ENCODE measurements around the gene RHBDL2. TPM values are rescaled to one million over a fixed set of nuclear protein-coding genes. Genes with fewer than 3 reads are reported as not detected.
"Not testable (repeated sequence)": the region's sequence is repeated elsewhere in the genome, so short reads cannot be mapped to it uniquely, and the experiment has no call there.

Gene RHBDL2
- total RNA-seq, 1 donor from 2014 or later: not detected

GRCh38 chr1:38846210-38846609 lies 95.4 kb downstream of the RHBDL2 start:
- peaks cover 37% of the 10 kb centered on the region for H3K36me3 Mint-ChIP-seq (ENCODE audit: insufficient read depth)
- no peak for DNase-seq (ENCODE audit: low spot score, unreplicated experiment)
- peaks cover 4% of the 10 kb centered on the region for H3K4me1 Mint-ChIP-seq (ENCODE audit: low read depth)
- no peaks in the 10 kb centered on the region for H3K27me3 Mint-ChIP-seq
- H3K4me3 Mint-ChIP-seq (ENCODE audit: low read depth): no peak overlapping the region
- H3K9me3 Mint-ChIP-seq (ENCODE audit: low read depth): no peaks in the 10 kb centered on the region
- no peak overlapping the region for H3K27ac Mint-ChIP-seq
- TF ChIP-seq CTCF (IDR thresholded peaks at IDR 0.05; ENCODE audit: unreplicated experiment): no peak

- not testable (repeated sequence) for H3K27ac Mint-ChIP-seq; H3K9me3 Mint-ChIP-seq (ENCODE audit: low read depth); DNase-seq (ENCODE audit: low spot score, unreplicated experiment); H3K4me1 Mint-ChIP-seq (ENCODE audit: low read depth); H3K4me3 Mint-ChIP-seq (ENCODE audit: low read depth); H3K27me3 Mint-ChIP-seq
- peaks cover 39% of the 10 kb centered on the region for H3K36me3 Mint-ChIP-seq (ENCODE audit: insufficient read depth)
Measured at GRCh38 chr1:38845088-38845487, 96.5 kb downstream of the RHBDL2 start.

GRCh38 chr1:38840281-38840680 lies 101.3 kb downstream of the RHBDL2 start:
- Mint-ChIP-seq H3K4me1 (ENCODE audit: low read depth) (peaks cover 4% of the 10 kb centered on the region), H3K27me3 (no peaks in the 10 kb centered on the region), H3K9me3 (ENCODE audit: low read depth) (no peaks in the 10 kb centered on the region), H3K36me3 (ENCODE audit: insufficient read depth) (peaks cover 41% of the 10 kb centered on the region), H3K27ac (no peak overlapping the region), H3K4me3 (ENCODE audit: low read depth) (no peak overlapping the region)
- no peak for TF ChIP-seq CTCF (IDR thresholded peaks at IDR 0.05; ENCODE audit: unreplicated experiment)
- DNase-seq (ENCODE audit: low spot score, unreplicated experiment): no peak

- no peak for TF ChIP-seq CTCF (IDR thresholded peaks at IDR 0.05; ENCODE audit: unreplicated experiment)
- Mint-ChIP-seq H3K27me3 (no peaks in the 10 kb centered on the region), H3K4me3 (ENCODE audit: low read depth) (no peak overlapping the region), H3K9me3 (ENCODE audit: low read depth) (no peaks in the 10 kb centered on the region), H3K4me1 (ENCODE audit: low read depth) (peaks cover 3% of the 10 kb centered on the region), H3K27ac (no peak overlapping the region), H3K36me3 (ENCODE audit: insufficient read depth) (peaks cover 33% of the 10 kb centered on the region)
- DNase-seq (ENCODE audit: low spot score, unreplicated experiment): no peak
Measured at GRCh38 chr1:38839363-38839762, 102.3 kb downstream of the RHBDL2 start.

GRCh38 chr1:38836316-38836715 lies 105.3 kb downstream of the RHBDL2 start:
- not testable (repeated sequence) for H3K27ac Mint-ChIP-seq; DNase-seq (ENCODE audit: low spot score, unreplicated experiment); H3K4me1 Mint-ChIP-seq (ENCODE audit: low read depth); H3K27me3 Mint-ChIP-seq; H3K4me3 Mint-ChIP-seq (ENCODE audit: low read depth); H3K9me3 Mint-ChIP-seq (ENCODE audit: low read depth)
- peaks cover 17% of the 10 kb centered on the region for H3K36me3 Mint-ChIP-seq (ENCODE audit: insufficient read depth)

Other genes starting within 250 kb of the RHBDL2 start
- gene RRAGC, start 82.1 kb downstream of the RHBDL2 start, total RNA-seq: 19.7 and 20.8 TPM in 2 replicates
- 25.6 and 28.3 TPM in 2 replicates for gene MYCBP, start 68.5 kb downstream of the RHBDL2 start, total RNA-seq
- gene GJA9, start 60.2 kb downstream of the RHBDL2 start, total RNA-seq: not detected in 2 replicates
- 96.1 and 96.2 TPM in 2 replicates for gene AKIRIN1, start 49.4 kb upstream of the RHBDL2 start, total RNA-seq
- gene NDUFS5, start 84.5 kb upstream of the RHBDL2 start, total RNA-seq: 208 and 221 TPM in 2 replicates

Data from progenitor cell of endocrine pancreas (in vitro differentiated cells).